HG02588 (cell line): ENCODE data around the gene SLC52A3.
"Not testable (repeated sequence)": the region's sequence is repeated elsewhere in the genome, so short reads cannot be mapped to it uniquely, and the experiment has no call there.

Experiments used
- ATAC-seq: cut with Tn5 transposase; IDR thresholded peaks from one replicate; pipeline ENCODE4 v1.9.1; 2021; ENCODE audit warnings: mild to moderate bottlenecking, moderate library complexity; ENCODE audit not compliant: unreplicated experiment

The SLC52A3 gene

GRCh38 chr20:768426-768978 lies at the start of gene SLC52A3:
Gene SLC52A3, minus strand, starts transcription at chr20:768500. Its CDS starts 2,726 bp downstream, at chr20:765774.
- no peak for ATAC-seq

GRCh38 chr20:815914-816606 lies 47.8 kb upstream of the SLC52A3 start:
- no peak for ATAC-seq

GRCh38 chr20:815226-815625 lies 46.9 kb upstream of the SLC52A3 start:
- ATAC-seq: no peak

- ATAC-seq: no peak
Measured at GRCh38 chr20:813390-813789, 45.1 kb upstream of the SLC52A3 start.

GRCh38 chr20:812435-812814 lies 44.1 kb upstream of the SLC52A3 start:
- ATAC-seq: not testable (repeated sequence)

GRCh38 chr20:811776-812434 lies 43.6 kb upstream of the SLC52A3 start:
- not testable (repeated sequence) for ATAC-seq

GRCh38 chr20:805713-806112 lies 37.4 kb upstream of the SLC52A3 start:
- ATAC-seq: no peak

- ATAC-seq: no peak
Measured at GRCh38 chr20:801678-802077, 33.4 kb upstream of the SLC52A3 start.

- ATAC-seq: not testable (repeated sequence)
Measured at GRCh38 chr20:800026-800425, 31.7 kb upstream of the SLC52A3 start.

- ATAC-seq: not testable (repeated sequence)
Measured at GRCh38 chr20:798746-799145, 30.4 kb upstream of the SLC52A3 start.

GRCh38 chr20:796921-797320 lies 28.6 kb upstream of the SLC52A3 start:
- no peak for ATAC-seq

- ATAC-seq: no peak
Measured at GRCh38 chr20:792248-792647, 23.9 kb upstream of the SLC52A3 start.

- ATAC-seq: no peak
Measured at GRCh38 chr20:791056-791455, 22.8 kb upstream of the SLC52A3 start.

- ATAC-seq: no peak
Measured at GRCh38 chr20:787825-788224, 19.5 kb upstream of the SLC52A3 start.

GRCh38 chr20:779771-780170 lies 11.5 kb upstream of the SLC52A3 start:
- ATAC-seq: no peak

GRCh38 chr20:776165-776564 lies 7.9 kb upstream of the SLC52A3 start:
- no peak for ATAC-seq

- ATAC-seq: no peak
Measured at GRCh38 chr20:775679-776135, 7.4 kb upstream of the SLC52A3 start.

GRCh38 chr20:774660-775057 lies 6.4 kb upstream of the SLC52A3 start:
- ATAC-seq: no peak

GRCh38 chr20:774016-774659 lies 5.8 kb upstream of the SLC52A3 start:
- ATAC-seq: no peak

- ATAC-seq: no peak
Measured at GRCh38 chr20:772806-773205, 4.5 kb upstream of the SLC52A3 start.

- ATAC-seq: no peak
Measured at GRCh38 chr20:771741-772464, 3.6 kb upstream of the SLC52A3 start.
